ENCODE results near the gene MAPK10.
A peak's percentile ranks its signal among the peaks of the same experiment; 100 is the strongest.

MAPK10 gene

DNA sequence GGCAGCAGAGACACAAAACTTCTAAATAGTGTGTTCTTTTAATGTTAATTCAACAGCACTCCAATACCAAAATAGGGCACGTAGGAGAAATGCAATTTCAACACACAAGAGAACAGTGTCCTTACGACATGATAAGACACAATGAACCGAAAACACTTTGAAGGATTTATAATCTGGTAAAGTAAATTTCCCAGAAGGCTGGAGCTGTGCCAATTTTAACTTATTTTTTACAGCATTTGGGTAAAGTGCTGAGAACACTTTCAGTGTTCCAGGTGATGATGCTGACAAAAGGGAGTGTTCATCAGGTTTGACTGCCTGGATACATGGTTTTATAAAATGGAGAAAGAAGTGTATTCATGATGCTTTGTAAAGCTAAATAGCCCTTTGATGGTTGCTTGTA is 76.5 kb downstream of the MAPK10 start:
- H3K9me2 ChIP-seq (replicated peaks; ENCODE audit: control insufficient read depth, low read length): no peaks in the 10 kb centered on the region
- H3K4me2 ChIP-seq (ENCODE audit: low read length): no peak overlapping the region
- H4K20me1 ChIP-seq (ENCODE audit: control insufficient read depth, insufficient read depth, low read depth, low read length): no peaks in the 10 kb centered on the region
- peaks cover 59% of the 10 kb centered on the region for H3K4me1 ChIP-seq (ENCODE audit: control insufficient read depth, low read length)
- no peaks in the 10 kb centered on the region; the same call in 1 of the 2 replicates for H3K36me3 ChIP-seq (ENCODE audit: control insufficient read depth, low read length)
- no peak overlapping the region for H3K4me3 ChIP-seq (ENCODE audit: low read length)
- no peak for TF ChIP-seq EZH2phosphoT487 (IDR thresholded peaks at IDR 0.05; ENCODE audit: borderline replicate concordance, low read length)
- TF ChIP-seq, protein P1, sequence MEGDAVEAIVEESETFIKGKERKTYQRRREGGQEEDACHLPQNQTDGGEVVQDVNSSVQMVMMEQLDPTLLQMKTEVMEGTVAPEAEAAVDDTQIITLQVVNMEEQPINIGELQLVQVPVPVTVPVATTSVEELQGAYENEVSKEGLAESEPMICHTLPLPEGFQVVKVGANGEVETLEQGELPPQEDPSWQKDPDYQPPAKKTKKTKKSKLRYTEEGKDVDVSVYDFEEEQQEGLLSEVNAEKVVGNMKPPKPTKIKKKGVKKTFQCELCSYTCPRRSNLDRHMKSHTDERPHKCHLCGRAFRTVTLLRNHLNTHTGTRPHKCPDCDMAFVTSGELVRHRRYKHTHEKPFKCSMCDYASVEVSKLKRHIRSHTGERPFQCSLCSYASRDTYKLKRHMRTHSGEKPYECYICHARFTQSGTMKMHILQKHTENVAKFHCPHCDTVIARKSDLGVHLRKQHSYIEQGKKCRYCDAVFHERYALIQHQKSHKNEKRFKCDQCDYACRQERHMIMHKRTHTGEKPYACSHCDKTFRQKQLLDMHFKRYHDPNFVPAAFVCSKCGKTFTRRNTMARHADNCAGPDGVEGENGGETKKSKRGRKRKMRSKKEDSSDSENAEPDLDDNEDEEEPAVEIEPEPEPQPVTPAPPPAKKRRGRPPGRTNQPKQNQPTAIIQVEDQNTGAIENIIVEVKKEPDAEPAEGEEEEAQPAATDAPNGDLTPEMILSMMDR (IDR thresholded peaks at IDR 0.05; ENCODE audit: low read depth, low read length, poor library complexity, severe bottlenecking): no peak
- H3K27ac ChIP-seq (ENCODE audit: low read depth, low read length): no peak overlapping the region
- no peaks in the 10 kb centered on the region for H3K9me3 ChIP-seq (ENCODE audit: control insufficient read depth, insufficient read depth, low read length)
- H3K79me2 ChIP-seq (ENCODE audit: control insufficient read depth, low read length): no peaks in the 10 kb centered on the region
- H3F3A ChIP-seq (ENCODE audit: control insufficient read depth, insufficient read depth): peaks cover 22% of the 10 kb centered on the region
- no peaks in the 10 kb centered on the region for H3K27me3 ChIP-seq (ENCODE audit: control insufficient read depth, low read length)

DNA sequence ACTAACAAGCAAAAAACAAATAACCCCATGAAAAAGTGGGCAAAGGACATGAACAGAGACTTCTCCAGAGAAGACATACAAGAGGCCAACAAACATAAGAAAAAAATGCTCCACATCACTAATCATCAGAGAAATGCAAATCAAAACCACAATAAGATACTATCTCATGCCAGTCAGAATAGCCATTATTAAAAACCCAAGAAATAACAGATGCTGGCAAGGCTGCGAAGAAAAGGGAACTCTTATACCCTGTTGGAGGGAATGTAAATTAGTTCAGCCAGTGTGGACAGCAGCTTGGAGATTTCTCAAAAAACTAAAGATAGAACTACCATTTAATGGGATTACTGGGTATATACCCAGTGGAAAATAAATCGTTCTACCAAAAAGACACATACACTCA is 79.6 kb downstream of the MAPK10 start:
- H3K9me3 ChIP-seq (ENCODE audit: control insufficient read depth, insufficient read depth, low read length): no peaks in the 10 kb centered on the region
- peak overlapping the region; percentile 99 for H3K27ac ChIP-seq (ENCODE audit: low read depth, low read length)
- no peaks in the 10 kb centered on the region for H3K9me2 ChIP-seq (replicated peaks; ENCODE audit: control insufficient read depth, low read length)
- TF ChIP-seq, protein P1 (IDR thresholded peaks at IDR 0.05; ENCODE audit: low read depth, low read length, poor library complexity, severe bottlenecking): no peak
- no peak for TF ChIP-seq EZH2phosphoT487 (IDR thresholded peaks at IDR 0.05; ENCODE audit: borderline replicate concordance, low read length)
- H3K4me3 ChIP-seq (ENCODE audit: low read length): peak overlapping the region; percentile 72
- H3K79me2 ChIP-seq (ENCODE audit: control insufficient read depth, low read length): peaks cover 9% of the 10 kb centered on the region
- H4K20me1 ChIP-seq (ENCODE audit: control insufficient read depth, insufficient read depth, low read depth, low read length): no peaks in the 10 kb centered on the region
- H3K27me3 ChIP-seq (ENCODE audit: control insufficient read depth, low read length): no peaks in the 10 kb centered on the region
- peak overlapping the region; percentile 95 for H3K4me2 ChIP-seq (ENCODE audit: low read length)
- peaks cover 5% of the 10 kb centered on the region; the same call in 1 of the 2 replicates for H3K36me3 ChIP-seq (ENCODE audit: control insufficient read depth, low read length)
- H3F3A ChIP-seq (ENCODE audit: control insufficient read depth, insufficient read depth): peaks cover 35% of the 10 kb centered on the region
- H3K4me1 ChIP-seq (ENCODE audit: control insufficient read depth, low read length): peaks cover 90% of the 10 kb centered on the region

DNA sequence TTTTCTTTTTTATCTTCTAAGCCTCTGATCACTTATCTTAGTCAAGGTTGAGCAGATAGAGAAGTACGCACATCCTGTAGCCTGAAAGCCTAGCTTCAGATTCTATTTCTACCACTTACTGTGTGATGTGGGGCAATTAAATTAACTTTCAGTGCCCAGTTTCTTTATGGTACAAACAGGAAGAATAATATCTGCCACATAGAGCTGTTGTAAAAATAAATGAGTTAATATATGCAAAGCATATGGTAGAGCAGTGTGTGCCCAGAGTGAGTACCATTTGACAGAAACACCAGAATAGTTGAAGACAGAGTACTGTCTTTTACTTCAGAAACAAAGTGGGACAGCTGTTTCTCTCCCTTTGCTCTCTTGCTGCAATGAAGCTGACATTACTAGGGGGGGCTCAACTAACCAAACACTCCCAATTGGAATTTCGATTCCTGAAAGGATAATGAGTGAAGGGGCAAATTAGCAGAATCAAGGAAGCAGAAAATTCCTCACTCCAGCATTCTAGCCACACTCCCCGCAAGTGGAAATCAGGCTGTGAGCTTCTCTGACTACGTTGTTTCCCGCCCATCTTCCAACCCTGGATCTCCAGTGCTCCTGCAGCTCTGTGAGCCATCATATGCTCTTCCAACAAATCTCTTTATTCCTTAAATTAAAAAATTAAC is 80.4 kb downstream of the MAPK10 start:
- Histone ChIP-seq H3K4me3 (ENCODE audit: low read length) (peak overlapping the region; percentile 72), H3F3A (ENCODE audit: control insufficient read depth, insufficient read depth) (peaks cover 35% of the 10 kb centered on the region), H3K27ac (ENCODE audit: low read depth, low read length) (peak overlapping the region; percentile 99), H3K9me2 (replicated peaks; ENCODE audit: control insufficient read depth, low read length) (no peaks in the 10 kb centered on the region), H3K27me3 (ENCODE audit: control insufficient read depth, low read length) (no peaks in the 10 kb centered on the region), H3K9me3 (ENCODE audit: control insufficient read depth, insufficient read depth, low read length) (no peaks in the 10 kb centered on the region), H3K79me2 (ENCODE audit: control insufficient read depth, low read length) (peaks cover 9% of the 10 kb centered on the region), H4K20me1 (ENCODE audit: control insufficient read depth, insufficient read depth, low read depth, low read length) (no peaks in the 10 kb centered on the region), H3K4me2 (ENCODE audit: low read length) (peak overlapping the region; percentile 95), H3K4me1 (ENCODE audit: control insufficient read depth, low read length) (peaks cover 98% of the 10 kb centered on the region), H3K36me3 (ENCODE audit: control insufficient read depth, low read length) (peaks cover 5% of the 10 kb centered on the region; the same call in 1 of the 2 replicates)
- TF ChIP-seq, protein P1 (IDR thresholded peaks at IDR 0.05; ENCODE audit: low read depth, low read length, poor library complexity, severe bottlenecking): no peak
- no peak for TF ChIP-seq EZH2phosphoT487 (IDR thresholded peaks at IDR 0.05; ENCODE audit: borderline replicate concordance, low read length)
